Measurements from ENCODE around the gene MTRF1. TPM values are rescaled to one million over a fixed set of nuclear protein-coding genes. Genes with fewer than 3 reads are reported as not detected.
"Not testable (repeated sequence)": the region's sequence is repeated elsewhere in the genome, so short reads cannot be mapped to it uniquely, and the experiment has no call there.

The MTRF1 gene
- total RNA-seq, 1 donor from 2014 or later: 15.0 TPM

GRCh38 chr13:41196011-41196410 lies 67.4 kb downstream of the MTRF1 start:
- ATAC-seq (no peak), DNase-seq (ENCODE audit: missing footprints) (no peak)
- intact Hi-C loops (cut with DNase I): loop anchor here (10.0 kb wide), 1 partner anchor 121 kb away; no protein-coding TSS in a partner anchor

GRCh38 chr13:41193919-41194824 lies 69.2 kb downstream of the MTRF1 start, which contains the start of gene KBTBD7:
TSS of gene KBTBD7 (minus strand) at chr13:41194569. CDS start at chr13:41194257, 312 bp downstream.
- intact Hi-C loops (cut with DNase I): loop anchor here (1.0 to 10.0 kb wide), 2 partner anchors 62 to 119 kb away; partner anchors contain the start of gene KBTBD6
- DNase-seq (ENCODE audit: missing footprints): peak; percentile 98
- peak; percentile 99 for ATAC-seq

GRCh38 chr13:41193469-41193868 lies 69.9 kb downstream of the MTRF1 start:
- ATAC-seq (no peak), DNase-seq (ENCODE audit: missing footprints) (no peak)
- intact Hi-C loops (cut with DNase I): loop anchor here (10.0 kb wide), 1 partner anchor 119 kb away; no protein-coding TSS in a partner anchor

- DNase-seq (ENCODE audit: missing footprints) (no peak), ATAC-seq (no peak)
- intact Hi-C loops (cut with DNase I): no loop called here
Measured at GRCh38 chr13:41188584-41188983, 74.8 kb downstream of the MTRF1 start.

- no peak for ATAC-seq
- intact Hi-C loops (cut with DNase I): no loop called here
- DNase-seq (ENCODE audit: missing footprints): no peak
Measured at GRCh38 chr13:41186481-41186880, 76.9 kb downstream of the MTRF1 start.

- intact Hi-C loops (cut with DNase I): no loop called here
- DNase-seq (ENCODE audit: missing footprints): no peak
- ATAC-seq: no peak
Measured at GRCh38 chr13:41182231-41182630, 81.1 kb downstream of the MTRF1 start.

- ATAC-seq (no peak), DNase-seq (ENCODE audit: missing footprints) (no peak)
- intact Hi-C loops (cut with DNase I): no loop called here
Measured at GRCh38 chr13:41179593-41180250, 83.7 kb downstream of the MTRF1 start.

- DNase-seq (ENCODE audit: missing footprints) (no peak), ATAC-seq (no peak)
- intact Hi-C loops (cut with DNase I): no loop called here
Measured at GRCh38 chr13:41178040-41178439, 85.3 kb downstream of the MTRF1 start.

- DNase-seq (ENCODE audit: missing footprints) (no peak), ATAC-seq (no peak)
- intact Hi-C loops (cut with DNase I): no loop called here
Measured at GRCh38 chr13:41177616-41178015, 85.8 kb downstream of the MTRF1 start.

- DNase-seq (ENCODE audit: missing footprints); ATAC-seq; intact Hi-C loops (cut with DNase I): not testable (repeated sequence)
Measured at GRCh38 chr13:41175576-41175975, 87.8 kb downstream of the MTRF1 start.

Other genes with a start within 250 kb of the MTRF1 start
- gene ELF1, start 244.3 kb downstream of the MTRF1 start, total RNA-seq: 36.7 TPM
- 20.3 TPM for gene WBP4, start 202.1 kb downstream of the MTRF1 start, total RNA-seq
- gene KBTBD6, start 130.8 kb downstream of the MTRF1 start, total RNA-seq: 7.7 TPM
- gene KBTBD7, start 69.0 kb downstream of the MTRF1 start, total RNA-seq: 5.9 TPM
- 7.4 TPM for gene NAA16, start 47.7 kb upstream of the MTRF1 start, total RNA-seq
- gene RGCC, start 194.0 kb upstream of the MTRF1 start, total RNA-seq: 41.4 TPM